Psoas muscle (tissue), 8 donors: Measurements from ENCODE around the gene SEC61B. TPM values are rescaled to one million over a fixed set of nuclear protein-coding genes. Genes with fewer than 3 reads are reported as not detected.
A peak's percentile ranks its signal among the peaks of the same experiment; 100 is the strongest.

Experiments used
- ATAC-seq, 4 donors: fragments of 200-7000 bp; cut with Tn5 transposase; one replicate each; pipeline ENCODE4 v1.9.1; 2020; ENCODE audit warnings: moderate library complexity in 3 of 4, mild to moderate bottlenecking in 2 of 4
- DNase-seq, 2 donors: peaks; one replicate each; pipeline ENCODE4 v3.0.0-alpha.2; 2020
- H3K27ac ChIP-seq: fragments of 200-600 bp; one replicate; pipeline ENCODE4 v1.8.0; 2022
- H3K27me3 ChIP-seq, 3 donors: fragments of 200-600 bp in 1 of 3; one replicate each; pipeline versions ENCODE4 v1.6.1 to v1.8.0; 2013 to 2022; ENCODE audit warnings: low read length in 2 of 3, mild to moderate bottlenecking in 2 of 3, moderate library complexity in 1 of 3; ENCODE audit not compliant: insufficient read depth in 3 of 3
- H3K36me3 ChIP-seq, 2 donors: fragments of 200-600 bp in 1 of 2; one replicate each; pipeline versions ENCODE4 v1.6.1 to v1.8.0; 2013 to 2022; ENCODE audit warnings: low read depth in 1 of 2, mild to moderate bottlenecking in 1 of 2, moderate library complexity in 1 of 2; ENCODE audit not compliant: insufficient read depth in 1 of 2
- H3K4me1 ChIP-seq: fragments of 200-600 bp; one replicate; pipeline ENCODE4 v1.8.0; 2022
- H3K4me3 ChIP-seq: fragments of 200-600 bp; one replicate; pipeline ENCODE4 v1.8.0; 2022; ENCODE audit warnings: mild to moderate bottlenecking
- H3K9me3 ChIP-seq: fragments of 200-600 bp; one replicate; pipeline ENCODE4 v1.8.0; 2022
- CTCF ChIP-seq: fragments of 200-600 bp; IDR thresholded peaks from one replicate; pipeline ENCODE4 v1.8.0; 2022; ENCODE audit warnings: antibody characterized with exemption
- WGBS, 3 donors: extraction: QIAGEN DNeasy Blood & Tissue Kit; methylation state at CpG; one replicate each; pipeline versions ENCODE4 v1.1.6 to v1.1.7; 2013; 5-methylcytosine and 5-hydroxymethylcytosine counted together
- intact Hi-C, 2 donors: fragments of 100-400 bp; cut with DNase I; formaldehyde crosslinking; loops; one replicate each; pipeline versions ENCODE4 v1.11.0 to v1.14.2; 2022
- polyA plus RNA-seq, 3 donors: library from polyadenylated mRNA; stranded (reverse); fragments of 200-250 nt; gene quantifications; one replicate each; pipeline ENCODE4 v1.2.3, GENCODE V29; 2013
- total RNA-seq, 4 donors: library from RNA; stranded (reverse); fragmentation: NEBNext Ultra II Directional in 2 of 4; extraction: Animal tissue kit (Norgen Biotek cat#: 25700) in 2 of 4; gene quantifications; one replicate each; pipeline versions ENCODE4 v1.2.1 to v1.2.4, GENCODE V29; 2021 to 2023
- donor health status: healthy with polysubstance abuse.
- donor health status: DM: no; HTN: no; CAD: no; lungs with moderate emphysema.
- donor health status: Bipolar disorder and iron deficiency.
- donor health status: healthy.
- donor health status: DM: yes; HTN: yes; CAD: no.
- donor health status: DM: no; HTN: no; CAD: no.
- donor health status: DM: no; HTN: no; CAD: no.
- donor health status: DM: yes; HTN: yes; CAD: no.

Gene SEC61B
- total and polyA plus RNA-seq, 7 donors, result 17.5 to 145 (median 49.6) TPM

GRCh38 chr9:99253772-99254431, 31.8 kb downstream of the SEC61B start:
- intact Hi-C loops, result no loop called here
- no peak overlapping the region for H3K27ac ChIP-seq

GRCh38 chr9:99255651-99256050, 33.6 kb downstream of the SEC61B start:
- intact Hi-C loops, result loop anchor here (2.0 to 5.0 kb wide), 2 partner anchors 33 to 647 kb away; partner anchors contain the start of genes ALG2 (in 2 of the 2) and SEC61B (in 2 of the 2)
- DNase-seq (no peak), ATAC-seq (no peak)
- Histone ChIP-seq H3K4me1 (peaks cover 23% of the 10 kb centered on the region), H3K27ac (no peak overlapping the region), H3K4me3 (no peak overlapping the region), H3K27me3 (no peaks in the 10 kb centered on the region), H3K9me3 (no peaks in the 10 kb centered on the region), H3K36me3 (no peaks in the 10 kb centered on the region)
- WGBS, 3 donors, result 38 to 59% (median 52%) methylated on average over 1 of the region's 1 CpG
- TF ChIP-seq CTCF, result no peak

More at GRCh38 chr9:99253772-99254431, 31.8 kb downstream of the SEC61B start:
- no peaks in the 10 kb centered on the region for H3K9me3 ChIP-seq
- ATAC-seq, result peak in 2 of 4 donors; percentile 13 to 28
- peaks cover 14% of the 10 kb centered on the region for H3K4me1 ChIP-seq
- no peaks in the 10 kb centered on the region for H3K36me3 ChIP-seq
- H3K27me3 ChIP-seq, result no peaks in the 10 kb centered on the region
- 56 to 70% (median 59%) methylated on average over 15 of the region's 15 CpGs for WGBS, 3 donors
- H3K4me3 ChIP-seq, result no peak overlapping the region
- peak in 1 of 2 donors; percentile 28 for DNase-seq
- TF ChIP-seq CTCF, result no peak

GRCh38 chr9:99257723-99258389, 35.8 kb downstream of the SEC61B start:
- WGBS, 3 donors, result 29 to 56% (median 29%) methylated on average over 8 of the region's 8 CpGs
- intact Hi-C loops, result loop anchor here (2.0 to 5.0 kb wide), 4 partner anchors 36 to 645 kb away; partner anchors contain the start of genes ALG2 (in 2 of the 2), SEC61B (in 2 of the 2) and NR4A3 (in 1 of the 2)
- peak overlapping the region; percentile 95 for H3K27ac ChIP-seq

GRCh38 chr9:99259231-99259918, 37.3 kb downstream of the SEC61B start:
- Histone ChIP-seq H3K27ac (peak overlapping the region; percentile 95), H3K27me3 (no peaks in the 10 kb centered on the region), H3K9me3 (no peaks in the 10 kb centered on the region), H3K36me3 (no peaks in the 10 kb centered on the region), H3K4me1 (peaks cover 23% of the 10 kb centered on the region), H3K4me3 (peak overlapping the region; percentile 58)
- intact Hi-C loops, result loop anchor here (1.0 to 5.0 kb wide), 4 partner anchors 37 to 561 kb away; partner anchors contain the start of genes ALG2 (in 2 of the 2), SEC61B (in 2 of the 2) and NR4A3 (in 1 of the 2)
- 2 to 8% (median 5%) methylated on average over 27 of the region's 27 CpGs for WGBS, 3 donors
- no peak for TF ChIP-seq CTCF
- peak; percentile 80 to 86 (median 84) for ATAC-seq
- DNase-seq, result peak; percentile 92 to 98

More at GRCh38 chr9:99257723-99258389, 35.8 kb downstream of the SEC61B start:
- Histone ChIP-seq H3K9me3 (no peaks in the 10 kb centered on the region), H3K4me3 (no peak overlapping the region), H3K4me1 (peaks cover 23% of the 10 kb centered on the region), H3K27me3 (no peaks in the 10 kb centered on the region), H3K36me3 (no peaks in the 10 kb centered on the region)
- peak; percentile 72 to 75 (median 74) for ATAC-seq
- TF ChIP-seq CTCF, result no peak
- peak; percentile 74 to 92 for DNase-seq
